ENCODE measurements around the gene ITPR2. TPM values are rescaled to one million over a fixed set of nuclear protein-coding genes. Genes with fewer than 3 reads are reported as not detected.

The ITPR2 gene
- total and polyA plus RNA-seq, 2 of the 8 experiments (the other 6 are each of a cell fraction or from before 2014, with no cell fraction given), result 4.1 to 48.3 TPM

- TF ChIP-seq CHD7 (IDR thresholded peaks at IDR 0.05; ENCODE audit: insufficient replicate concordance, low read length), result no peak
- TF ChIP-seq JUN (IDR thresholded peaks at IDR 0.05; ENCODE audit: low read depth, low read length), result no peak
These were observed 132.6 kb downstream of the ITPR2 start (continued) for GRCh38 chr12:26700430-26700829.
